T-helper 2 cell (primary cell): ENCODE data around the gene SIX2.

Experiments used
- DNase-seq, 5 experiments: peaks; one replicate each; pipeline versions ENCODE4 v3.0.0 to v3.0.0-alpha.2; 2012 to 2022

Gene SIX2

DNA sequence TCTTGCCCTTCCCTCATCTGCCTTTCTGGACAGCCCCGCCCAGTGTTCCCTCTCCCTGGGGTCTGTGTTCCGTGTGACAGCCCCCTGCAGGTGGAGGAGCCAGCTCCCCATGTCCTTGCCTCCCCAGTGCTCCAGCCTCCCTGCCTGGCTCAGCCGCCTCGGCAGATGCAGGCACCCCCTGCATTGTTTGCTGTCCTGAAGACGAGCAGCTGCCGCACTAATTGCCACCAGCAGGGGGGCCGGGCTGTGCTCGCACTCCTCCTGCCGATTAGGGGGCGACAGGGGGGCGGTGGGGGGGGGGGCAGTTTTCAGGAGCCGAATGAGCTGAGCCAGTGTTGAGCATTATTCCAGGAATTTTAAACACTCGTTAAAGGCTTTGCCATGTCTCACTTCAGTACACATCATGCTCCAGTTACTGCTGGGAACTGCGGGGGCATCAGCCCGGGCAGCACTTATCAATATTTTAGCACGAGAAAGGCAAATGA, 44.5 kb downstream of the SIX2 start:
- DNase-seq: no peak

DNA sequence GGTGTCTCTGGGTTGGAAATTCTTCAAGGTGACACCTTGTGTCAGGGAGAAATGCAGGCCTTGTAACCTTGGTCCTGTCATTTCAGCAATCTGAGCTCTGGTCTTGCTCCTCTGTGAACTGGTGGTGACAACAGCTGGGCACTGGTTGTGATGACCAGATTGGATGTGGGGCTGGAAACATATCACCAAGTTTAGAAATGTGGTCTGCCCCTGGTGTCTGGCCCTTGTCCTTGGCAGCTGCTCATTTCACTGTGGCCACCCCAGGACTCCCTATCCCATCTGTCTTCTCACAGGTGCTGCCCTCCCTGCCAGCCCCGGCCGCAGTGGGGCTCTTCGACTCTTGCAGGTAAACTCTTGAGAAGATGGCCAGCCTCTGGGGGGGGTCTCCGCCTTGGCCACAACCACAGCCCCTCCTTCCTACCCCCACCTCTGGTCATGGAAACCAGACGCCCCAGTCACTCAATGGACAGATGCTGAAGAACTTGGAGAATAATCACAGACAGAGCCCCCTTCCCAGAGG, 47.0 kb downstream of the SIX2 start:
- DNase-seq: no peak

DNA sequence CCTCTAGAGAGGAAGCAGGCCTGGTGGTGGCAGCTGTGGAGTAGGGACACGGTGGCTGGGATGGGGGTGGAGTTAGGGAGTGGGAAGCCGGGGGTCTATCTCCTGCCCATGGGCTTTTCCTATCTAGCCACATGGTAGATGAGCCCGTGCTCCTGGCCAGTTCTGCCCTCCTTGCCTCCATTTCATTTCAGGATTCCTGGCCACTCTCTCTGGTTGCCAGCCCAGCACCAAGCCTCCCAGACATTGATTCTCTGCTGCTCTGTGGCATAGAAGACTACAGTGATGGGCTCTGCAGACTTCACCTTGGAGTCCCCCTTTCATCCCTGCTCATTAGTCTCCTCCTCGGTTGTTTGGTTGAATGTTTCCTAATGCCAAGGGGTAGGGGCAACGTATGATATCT, 48.4 kb downstream of the SIX2 start:
- no peak for DNase-seq

DNA sequence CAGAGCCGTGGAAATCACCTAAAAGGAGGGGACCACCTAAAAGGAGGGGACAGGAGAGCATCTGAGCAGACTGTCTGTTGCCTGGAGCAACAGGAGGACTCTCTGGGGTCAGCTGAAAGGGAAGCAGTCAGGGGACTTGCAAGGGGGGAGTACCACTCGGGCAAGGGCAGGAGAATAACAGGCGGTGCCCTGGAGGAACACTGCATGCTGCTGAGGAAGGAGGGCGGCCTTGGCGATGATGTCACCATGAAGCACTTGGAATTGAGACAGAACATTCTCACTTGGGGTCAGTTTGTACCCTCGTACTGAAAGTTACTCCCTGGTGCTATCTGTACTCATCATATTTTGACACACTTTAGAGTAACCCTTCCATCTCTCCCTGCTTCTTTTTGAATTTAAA, 49.4 kb downstream of the SIX2 start:
- DNase-seq: no peak

DNA sequence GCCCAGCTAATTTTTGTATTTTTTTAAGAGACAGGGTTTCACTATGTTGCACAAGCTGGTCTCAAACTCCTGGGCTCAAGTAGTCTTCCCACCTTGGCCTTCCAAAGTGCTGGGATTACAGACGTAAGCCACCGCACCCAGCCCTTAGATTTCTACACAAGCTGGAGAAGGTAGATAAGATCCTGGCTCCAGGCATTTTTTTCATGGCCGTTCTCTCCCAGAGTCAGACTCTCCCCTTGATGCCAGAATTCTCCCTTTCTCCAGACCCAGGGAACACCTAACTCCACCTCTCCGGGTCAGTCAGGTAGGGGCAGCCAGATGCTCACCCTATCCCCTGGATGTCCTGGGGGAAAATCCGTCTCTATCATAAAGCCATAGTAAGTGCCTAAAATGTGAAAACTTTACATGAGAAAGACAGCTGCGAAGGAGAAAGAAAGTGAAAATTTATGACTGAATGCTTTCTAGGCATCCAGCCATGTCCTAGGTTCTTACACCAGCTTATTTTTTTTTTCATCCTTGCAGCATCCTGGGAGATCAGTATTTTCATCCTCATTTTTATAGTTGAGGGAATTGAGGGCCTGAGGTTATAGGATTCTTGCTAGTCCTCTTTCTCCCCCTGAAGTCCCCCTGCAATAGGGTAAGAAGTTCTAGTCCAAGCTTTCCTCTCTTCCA, 51.5 kb downstream of the SIX2 start:
- no peak for DNase-seq

DNA sequence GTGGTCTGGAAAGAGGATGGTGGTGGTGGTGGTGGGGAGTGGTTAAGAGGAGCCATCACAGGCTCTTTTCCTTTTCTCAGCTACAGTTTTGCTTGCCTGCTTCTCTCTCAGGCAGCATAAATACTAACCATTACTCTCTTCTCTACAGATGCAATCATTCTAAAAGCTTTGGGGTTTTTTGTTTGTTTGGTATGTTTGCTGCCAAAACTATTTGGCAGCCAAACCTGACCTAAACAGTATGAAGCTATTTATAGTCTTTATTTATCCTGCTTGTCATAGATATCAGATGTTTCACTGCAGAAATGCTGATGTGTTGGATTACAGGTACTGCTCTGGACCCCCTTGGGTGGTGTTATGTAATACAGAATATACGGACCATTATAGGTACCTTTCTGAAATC, 52.4 kb downstream of the SIX2 start:
- no peak for DNase-seq

DNA sequence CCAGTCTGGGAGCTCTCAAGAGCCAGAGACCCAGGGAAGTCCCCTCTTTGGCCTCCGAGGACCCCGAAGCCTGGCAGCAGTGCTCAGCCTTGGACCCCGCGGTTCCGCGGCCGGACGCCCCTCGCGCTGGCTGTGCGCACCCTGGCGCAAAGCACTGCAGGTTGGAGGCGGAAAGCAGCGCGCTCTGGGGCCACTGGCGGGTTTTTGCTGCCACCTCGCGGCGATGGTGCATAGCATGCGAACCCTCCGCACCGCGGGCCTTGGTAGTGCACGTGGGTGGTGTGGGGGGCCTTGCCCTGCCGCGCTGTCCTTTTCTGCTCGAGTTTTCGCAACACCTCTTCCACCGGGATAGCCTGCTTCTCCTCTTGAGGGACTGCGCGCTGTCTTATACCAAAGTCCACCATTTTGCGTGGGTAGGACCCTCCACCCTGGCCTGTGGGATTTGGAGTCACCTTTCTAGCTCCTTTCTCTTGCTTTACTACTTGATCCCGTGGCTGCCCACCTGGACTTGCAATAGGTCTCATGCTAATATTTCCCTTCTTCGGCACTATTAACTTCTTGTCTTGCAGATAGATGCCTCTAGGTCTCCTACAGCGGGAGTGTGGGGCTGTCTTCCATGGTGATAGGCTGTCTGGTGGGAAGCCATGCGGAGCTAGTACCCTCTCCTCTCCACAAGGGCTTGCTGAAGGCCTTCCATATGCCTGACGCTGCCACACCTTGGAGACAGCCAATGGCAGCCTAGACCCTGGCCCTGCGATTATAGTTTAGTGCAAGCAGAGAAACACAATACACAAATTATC, 53.5 kb downstream of the SIX2 start:
- DNase-seq: peak; percentile 24 to 69 (median 58)
